Measurements from ENCODE around the gene GPR63.

GRCh38 chr6:96775727-96776400, 61.4 kb downstream of the GPR63 start:
- TF ChIP-seq CTCF (IDR thresholded peaks at IDR 0.05; ENCODE audit: low read length) = no peak
- no peak for TF ChIP-seq EZH2phosphoT487 (IDR thresholded peaks at IDR 0.05; ENCODE audit: low read length)
- TF ChIP-seq EZH2 (optimal IDR thresholded peaks at IDR 0.05; ENCODE audit: low read depth, low read length) = no peak
